HG03378 (cell line): ENCODE measurements around the gene RALY.
A peak's percentile ranks its signal among the peaks of the same experiment; 100 is the strongest.

Source experiments
- ATAC-seq: cut with Tn5 transposase; IDR thresholded peaks from one replicate; pipeline ENCODE4 v1.9.1; 2021; ENCODE audit warnings: mild to moderate bottlenecking, moderate library complexity; ENCODE audit not compliant: unreplicated experiment

Gene RALY

DNA sequence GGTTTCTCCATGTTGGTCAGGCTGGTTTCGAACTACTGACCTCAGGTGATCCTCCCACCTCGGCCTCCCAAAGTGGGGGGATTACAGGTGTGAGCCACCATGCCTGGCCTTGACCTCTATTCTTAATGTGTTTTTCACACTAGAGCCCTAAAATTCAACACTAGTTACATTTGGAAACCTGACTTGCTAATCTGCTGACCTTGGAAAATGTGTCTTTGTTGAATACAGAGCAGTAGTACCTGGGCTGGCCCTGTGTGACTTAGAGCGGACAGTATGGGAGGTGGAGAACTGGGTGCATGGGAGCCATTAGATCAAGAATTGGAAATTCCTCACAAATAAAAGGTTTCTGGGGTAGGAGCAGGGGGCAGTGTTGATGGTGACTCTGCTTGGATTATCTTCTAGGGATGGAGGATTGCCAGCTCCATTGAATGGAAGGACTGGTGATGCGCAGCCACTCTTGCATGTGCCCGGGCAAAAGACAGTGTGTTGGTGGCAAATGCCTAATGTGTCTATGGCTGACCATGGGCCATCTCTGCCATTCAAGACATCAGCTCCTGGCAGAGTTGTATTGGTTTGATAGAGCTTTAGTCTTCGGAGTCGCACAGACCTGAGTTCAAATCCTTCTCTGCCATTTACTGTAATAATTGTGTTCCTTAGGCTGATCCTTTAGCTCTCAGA, 53.4 kb downstream of the RALY start:
- no peak for ATAC-seq

DNA sequence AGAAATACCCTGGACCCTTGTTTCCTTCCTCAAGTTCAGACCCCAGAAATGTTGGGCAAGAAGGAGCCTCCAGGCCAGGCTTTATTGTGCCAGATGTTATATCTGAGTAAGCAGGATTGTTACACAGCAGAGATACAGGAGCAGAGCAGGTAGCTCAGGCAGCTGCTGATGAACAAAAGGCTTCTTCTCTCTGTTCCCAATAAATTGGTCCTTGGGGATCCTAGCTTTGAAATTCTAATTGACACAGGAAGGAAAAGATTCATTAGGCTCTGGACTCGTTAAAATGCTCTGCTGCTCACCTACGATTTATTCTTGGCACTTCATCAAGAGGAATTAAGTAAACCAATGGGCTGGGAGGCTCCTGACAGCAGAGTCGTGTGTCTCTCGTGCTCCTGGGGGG, 54.2 kb downstream of the RALY start:
- ATAC-seq = no peak

DNA sequence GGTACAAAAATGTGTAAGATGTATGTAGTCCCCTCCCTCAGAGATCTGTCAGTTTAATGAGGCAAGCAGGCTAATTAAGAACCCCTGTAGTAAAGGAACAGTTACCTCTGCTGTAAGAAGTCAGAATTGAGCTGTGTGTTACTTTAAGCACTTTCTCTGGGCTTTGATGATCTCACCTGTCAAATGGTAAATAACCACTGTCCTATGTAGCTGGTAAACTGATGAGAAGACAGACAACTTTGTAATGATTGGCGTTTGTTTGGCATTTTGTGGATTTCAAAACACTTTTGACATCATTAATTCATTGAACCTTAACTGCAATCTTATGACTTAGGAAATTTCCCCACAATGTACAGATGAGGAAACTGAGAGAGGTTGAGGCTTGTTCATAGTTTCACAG, 55.7 kb downstream of the RALY start:
- no peak for ATAC-seq

DNA sequence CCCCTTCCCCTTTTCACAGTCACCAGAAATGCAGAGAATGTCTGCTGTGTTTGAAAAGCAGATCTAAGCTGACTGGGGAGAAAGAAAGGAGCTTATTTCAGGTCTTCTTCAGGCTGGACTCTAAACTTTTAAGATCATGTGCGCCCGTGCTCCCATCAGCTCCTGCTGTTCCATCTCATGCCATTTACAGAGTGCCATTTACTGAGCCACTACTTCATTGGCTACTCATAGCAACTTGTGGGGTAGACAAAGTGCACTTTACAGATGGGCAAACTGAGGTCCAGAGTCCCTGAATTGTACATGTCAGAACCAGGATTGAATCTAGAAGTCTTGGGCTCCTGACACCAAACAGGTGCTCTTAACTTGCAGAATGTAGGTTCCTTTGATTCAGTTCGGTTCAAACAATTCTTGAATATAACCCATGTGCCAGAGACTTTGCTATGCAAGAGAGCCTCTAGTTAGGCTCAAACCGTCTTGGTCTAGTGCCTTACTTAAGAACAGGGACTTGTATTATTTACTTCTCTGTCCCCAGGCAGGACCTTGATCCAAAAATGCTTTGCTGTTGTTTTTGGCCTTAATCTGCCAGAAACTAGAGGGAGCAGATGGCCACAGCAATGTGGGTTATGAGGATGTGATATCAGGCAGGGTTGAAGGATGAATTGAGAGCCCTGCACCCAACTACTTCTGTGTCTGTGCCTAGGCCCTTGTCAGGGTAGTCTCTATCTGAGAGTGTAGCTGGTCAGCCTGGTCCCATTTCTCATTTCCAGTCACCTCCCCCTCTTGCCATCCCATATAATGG, 56.4 kb downstream of the RALY start:
- ATAC-seq = no peak

DNA sequence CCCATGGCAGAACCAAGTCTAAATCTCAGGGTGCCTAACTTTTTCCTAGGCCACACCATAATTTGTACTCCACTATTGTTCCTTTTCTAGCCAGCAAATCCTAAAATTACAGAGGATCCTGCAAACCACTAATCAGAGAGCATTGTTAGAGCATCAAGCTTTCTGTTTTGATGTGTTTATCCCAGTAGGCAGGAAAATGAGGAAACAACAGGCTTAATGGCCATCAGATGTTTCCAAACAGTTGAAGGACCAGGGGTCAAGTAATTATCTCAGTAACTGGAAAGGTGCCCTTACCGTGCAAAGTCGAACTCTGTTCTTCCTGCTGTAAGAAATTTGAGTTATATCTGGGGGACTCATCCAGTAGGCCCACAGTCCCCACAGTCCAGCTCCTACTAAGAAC, 58.7 kb downstream of the RALY start:
- no peak for ATAC-seq

DNA sequence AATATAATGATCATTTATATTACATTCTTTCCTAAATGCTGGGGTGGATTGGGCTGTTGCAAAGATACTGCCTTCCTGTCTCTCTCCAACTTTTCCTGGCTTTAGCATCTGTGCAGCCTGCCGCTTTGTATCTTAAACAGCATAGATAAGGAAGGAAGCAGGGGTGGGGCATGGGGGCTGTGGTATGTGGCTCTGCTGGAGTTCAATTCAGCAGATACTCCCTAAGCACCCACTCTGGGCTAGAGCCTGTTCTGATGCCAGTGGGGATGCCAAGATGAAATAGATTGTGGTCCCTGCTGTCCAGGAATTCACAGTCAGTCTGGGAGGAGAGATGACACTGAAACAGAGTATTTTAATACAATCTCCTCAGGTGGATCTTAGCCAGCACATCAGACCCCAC, 61.6 kb downstream of the RALY start:
- no peak for ATAC-seq

DNA sequence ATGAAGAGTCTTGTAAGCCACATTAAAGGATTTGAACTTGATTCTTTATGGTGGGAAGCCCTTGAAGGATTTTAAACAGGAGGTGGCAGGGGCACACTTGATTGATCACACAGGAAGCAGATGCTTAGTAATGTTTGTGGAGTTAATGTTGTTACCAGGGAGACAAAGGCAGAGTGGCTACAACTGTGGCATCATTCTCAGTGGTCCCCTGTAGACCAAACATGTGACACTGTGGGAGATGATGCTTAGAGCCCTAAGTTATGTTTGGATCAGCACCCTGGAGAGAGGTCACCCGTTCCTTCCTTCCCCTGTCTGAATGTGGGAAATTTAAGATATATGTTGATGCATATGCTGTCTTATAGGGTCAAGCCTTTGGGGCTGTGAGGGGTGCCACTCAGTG, 65.1 kb downstream of the RALY start:
- no peak for ATAC-seq

- no peak for ATAC-seq
Observed at GRCh38 chr20:34060970-34061369, 67.3 kb downstream of the RALY start.

DNA sequence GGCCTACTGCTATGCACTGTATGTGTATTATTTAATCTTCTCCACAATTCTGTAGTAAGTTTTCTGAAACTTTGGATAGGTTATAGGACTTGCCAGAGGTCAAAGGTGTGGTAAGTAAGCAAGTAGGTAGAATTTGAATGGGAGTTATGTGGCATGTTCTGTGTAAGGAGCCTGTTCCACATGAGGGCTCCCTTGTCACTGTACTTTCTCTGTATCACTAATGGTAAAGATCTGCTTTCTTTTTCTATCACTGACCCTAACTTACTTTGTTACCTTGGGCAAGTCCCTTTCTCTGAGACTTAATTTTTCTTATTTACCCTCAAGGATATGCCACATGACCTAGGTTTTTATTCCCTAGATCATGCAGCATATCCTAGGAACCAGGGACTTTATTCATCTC, 68.0 kb downstream of the RALY start:
- no peak for ATAC-seq

DNA sequence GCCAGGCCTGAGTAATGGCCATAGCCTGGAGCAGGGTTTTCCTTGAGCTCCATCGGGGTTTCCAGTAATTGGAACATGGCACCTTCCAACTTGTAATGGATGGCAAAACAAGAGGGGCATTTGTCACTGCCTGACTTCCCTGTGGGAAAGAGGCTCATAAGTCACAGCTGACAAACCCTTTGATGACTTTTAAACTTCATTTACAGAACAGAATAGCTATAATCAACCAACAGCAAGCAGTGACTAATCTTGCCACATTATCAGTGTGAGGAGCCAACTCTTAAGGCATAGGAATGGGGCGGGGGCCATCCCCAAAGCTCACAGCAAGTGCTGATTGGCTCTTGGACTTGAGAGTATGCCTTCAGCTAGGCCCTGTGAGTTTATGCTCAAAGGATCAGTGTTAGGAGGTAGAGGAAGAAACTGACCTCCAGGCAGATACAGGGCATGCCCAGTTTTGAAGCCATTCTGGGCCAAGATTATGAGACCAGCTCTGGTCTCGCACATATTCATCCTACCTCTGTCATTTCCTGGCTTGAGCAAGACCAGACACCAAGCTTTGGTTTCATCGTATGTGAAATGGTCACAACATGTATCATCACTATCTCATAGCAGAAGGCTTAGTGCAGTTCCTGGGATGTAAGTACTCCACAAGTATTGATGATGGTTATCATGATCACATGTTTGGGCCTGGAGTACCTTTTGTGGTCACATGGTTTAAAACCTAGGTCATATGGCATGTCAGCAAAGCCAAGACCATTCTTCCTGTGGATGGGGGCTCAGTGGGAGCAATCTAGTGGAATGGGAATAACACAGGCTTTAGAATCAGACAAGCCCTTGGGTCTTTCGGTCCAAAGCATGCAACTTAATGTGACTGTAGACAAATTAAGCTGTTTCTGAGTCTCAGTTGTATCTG, 69.1 kb downstream of the RALY start:
- ATAC-seq = no peak

GRCh38 chr20:34064286-34064685, 70.6 kb downstream of the RALY start:
- no peak for ATAC-seq

- ATAC-seq = no peak
Observed at GRCh38 chr20:34065260-34065659, 71.5 kb downstream of the RALY start.

- no peak for ATAC-seq
Observed at GRCh38 chr20:34066476-34067090, 72.9 kb downstream of the RALY start.

DNA sequence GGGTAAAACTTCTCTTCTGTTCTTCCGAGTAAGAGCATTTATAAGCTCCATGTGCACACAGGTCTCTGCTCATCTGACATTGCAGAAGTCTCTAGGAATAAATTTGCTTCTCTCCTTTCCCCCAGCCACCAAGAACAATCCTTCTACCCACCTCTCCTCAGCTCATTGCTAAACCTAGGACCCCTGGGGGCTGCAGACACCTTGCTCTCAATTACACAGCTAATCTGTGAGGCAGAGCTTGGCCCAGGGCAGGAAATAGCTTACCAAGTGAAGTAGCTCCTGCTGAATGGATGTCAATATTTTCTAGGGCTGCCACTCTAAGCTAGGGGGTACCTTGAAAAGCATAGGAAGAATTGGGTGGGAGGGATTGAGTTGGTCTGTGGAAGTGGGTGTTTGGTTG, 74.3 kb downstream of the RALY start:
- ATAC-seq = no peak

DNA sequence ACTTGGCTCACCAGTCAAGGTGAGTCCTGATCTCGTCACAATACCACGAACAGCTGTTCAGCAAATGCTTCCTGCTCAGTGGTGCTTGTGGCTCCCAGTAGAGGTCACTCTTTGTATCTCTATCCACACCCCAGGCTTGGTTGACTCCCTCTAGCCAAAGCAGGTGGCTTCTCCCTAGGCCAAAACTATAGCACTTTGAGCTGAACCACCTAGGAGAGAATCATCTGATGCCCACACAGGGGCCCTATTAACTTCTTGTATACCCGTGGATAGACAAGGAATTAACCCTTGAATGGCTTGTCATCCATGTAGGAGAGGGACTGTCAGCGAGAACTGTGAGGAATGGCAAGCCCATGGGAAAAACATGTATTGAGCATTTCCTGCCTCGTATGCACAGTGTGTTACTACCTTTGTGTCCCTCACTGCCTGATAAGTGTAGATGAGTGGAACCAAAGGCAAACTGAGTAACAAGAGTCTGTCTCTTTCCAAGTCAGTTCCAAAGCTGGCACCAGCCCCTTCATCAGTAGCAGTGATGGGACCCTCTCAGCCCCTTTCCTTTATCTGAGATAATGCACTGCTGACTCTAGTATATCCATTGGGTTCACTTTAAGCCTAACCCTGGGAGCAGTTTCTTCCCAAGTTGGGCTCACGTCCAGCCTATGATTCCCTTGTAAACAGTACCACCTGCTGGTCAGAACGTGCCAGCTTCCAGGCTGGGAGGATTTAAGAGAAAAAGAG, 75.8 kb downstream of the RALY start:
- ATAC-seq = peak; percentile 65

GRCh38 chr20:34070079-34070439, 76.3 kb downstream of the RALY start:
- ATAC-seq = no peak

DNA sequence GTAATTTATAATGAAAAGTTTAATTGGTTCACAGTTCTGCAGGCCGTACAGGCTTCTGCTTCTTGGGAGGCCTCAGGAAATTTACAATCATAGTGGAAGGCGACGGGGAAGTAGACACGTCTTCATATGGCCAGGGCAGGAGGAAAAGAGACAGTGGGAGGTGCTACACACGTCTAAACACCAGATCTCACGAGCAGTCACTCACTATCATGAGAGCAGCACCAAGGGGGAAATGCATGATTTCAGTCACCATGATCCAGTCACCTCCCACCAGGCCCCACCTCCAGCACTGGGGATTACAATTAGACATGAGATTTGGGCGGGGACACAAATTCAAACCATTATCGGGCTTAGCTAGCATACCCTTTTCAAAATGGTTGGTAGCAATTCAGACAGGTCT, 77.1 kb downstream of the RALY start:
- ATAC-seq = no peak

- ATAC-seq = no peak
Observed at GRCh38 chr20:34072076-34072475, 78.4 kb downstream of the RALY start.

DNA sequence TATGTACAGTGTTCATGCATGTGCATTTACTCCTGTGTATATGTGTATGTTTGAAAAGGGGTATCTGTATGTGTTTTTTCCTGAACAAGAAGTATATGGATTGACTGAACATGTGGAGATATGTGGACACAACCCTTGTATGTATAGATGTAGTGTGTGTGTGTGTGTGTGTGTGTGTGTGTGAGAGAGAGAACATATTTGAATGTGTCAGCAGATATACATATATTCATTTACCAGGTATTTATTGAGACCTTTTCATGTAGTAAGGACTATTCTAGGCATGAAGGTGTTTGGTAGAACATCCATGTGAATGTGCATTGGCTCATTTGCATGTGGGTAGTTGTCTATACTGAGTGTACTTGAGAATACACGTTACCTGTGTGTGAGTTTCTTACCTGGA, 79.1 kb downstream of the RALY start:
- ATAC-seq = no peak

GRCh38 chr20:34074101-34074760, 80.5 kb downstream of the RALY start:
- ATAC-seq = no peak
